Measurements from ENCODE around the gene CPNE7. TPM values are rescaled to one million over a fixed set of nuclear protein-coding genes. Genes with fewer than 3 reads are reported as not detected.

Gene CPNE7
- polyA plus RNA-seq, 3 donors = 6.6 to 7.7 (median 6.8) TPM

DNA sequence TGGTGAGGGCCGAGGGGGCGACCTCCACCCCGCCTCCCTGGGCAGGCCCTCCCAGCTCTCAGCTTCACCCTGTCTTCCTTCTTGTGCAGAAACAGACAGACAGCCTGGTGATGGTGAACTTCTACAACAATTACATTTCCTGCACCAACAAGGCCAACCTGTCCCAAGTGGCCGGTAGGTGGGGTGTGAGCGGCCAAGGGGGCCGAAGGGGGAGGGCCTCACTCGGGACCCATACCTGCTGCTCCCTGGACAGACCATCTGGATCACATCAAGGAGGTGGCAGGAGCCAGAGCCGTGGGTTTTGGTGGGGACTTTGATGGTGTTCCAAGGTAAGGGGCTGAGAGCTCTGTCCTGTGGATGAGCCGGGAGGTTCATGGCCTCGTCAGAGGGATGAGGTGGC is 61.8 kb downstream of the CPNE7 start:
- DNase-seq (ENCODE audit: extremely low read depth in 1 of 11, low read depth in 9 of 11, low spot score in 4 of 11) = no peak

GRCh38 chr16:89638455-89638854 is 62.9 kb downstream of the CPNE7 start:
- DNase-seq (ENCODE audit: extremely low read depth in 1 of 11, low read depth in 9 of 11, low spot score in 4 of 11) = no peak

- DNase-seq (ENCODE audit: extremely low read depth in 1 of 11, low read depth in 9 of 11, low spot score in 4 of 11) = no peak
These were observed 63.8 kb downstream of the CPNE7 start for GRCh38 chr16:89639385-89639784.

- DNase-seq (ENCODE audit: extremely low read depth in 1 of 11, low read depth in 9 of 11, low spot score in 4 of 11) = no peak
These were observed 66.0 kb downstream of the CPNE7 start for GRCh38 chr16:89641458-89642119.

- no peak for DNase-seq (ENCODE audit: extremely low read depth in 1 of 11, low read depth in 9 of 11, low spot score in 4 of 11)
These were observed 67.0 kb downstream of the CPNE7 start for GRCh38 chr16:89642574-89642973.

DNA sequence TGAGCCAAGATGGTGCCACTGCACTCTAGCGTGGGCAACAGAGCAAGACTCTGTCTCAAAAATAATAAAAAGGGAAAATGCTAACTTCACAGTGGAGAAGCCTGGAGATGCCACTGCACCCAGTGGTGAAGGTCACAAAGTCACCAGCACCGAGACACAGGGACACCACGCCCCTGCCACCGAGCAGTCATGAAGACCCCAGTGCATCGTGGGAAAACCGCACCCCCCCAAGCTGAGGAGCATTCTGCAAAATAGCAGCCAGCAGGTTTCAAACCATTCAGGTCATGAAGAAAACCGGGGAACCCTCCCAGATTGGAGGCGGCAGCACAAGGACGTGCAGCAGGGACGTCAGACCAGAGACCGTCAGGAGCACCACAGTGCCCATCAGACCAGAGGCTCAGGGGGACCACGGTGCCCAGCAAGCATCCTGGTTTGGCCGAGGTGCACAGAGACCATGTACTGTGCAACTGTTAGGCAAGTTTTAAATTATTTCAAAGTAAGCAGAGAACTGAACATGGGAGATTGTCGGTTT is 68.3 kb downstream of the CPNE7 start:
- DNase-seq (ENCODE audit: extremely low read depth in 1 of 11, low read depth in 9 of 11, low spot score in 4 of 11) = no peak

- DNase-seq (ENCODE audit: extremely low read depth in 1 of 11, low read depth in 9 of 11, low spot score in 4 of 11) = no peak
These were observed 69.6 kb downstream of the CPNE7 start for GRCh38 chr16:89645122-89645521.

GRCh38 chr16:89646270-89646669 is 70.7 kb downstream of the CPNE7 start:
- no peak for DNase-seq (ENCODE audit: extremely low read depth in 1 of 11, low read depth in 9 of 11, low spot score in 4 of 11)

Other genes with a start within 250 kb of the CPNE7 start
- 100 to 1,000 TPM in 2 of 3 donors, 10 to 100 TPM in 1; 98.3 to 127 (median 111) TPM for gene ANKRD11, start 85.2 kb upstream of the CPNE7 start, polyA plus RNA-seq (ENCODE audit: insufficient read length in 3 of 3)
- gene SPG7, start 67.4 kb upstream of the CPNE7 start, polyA plus RNA-seq (ENCODE audit: insufficient read length in 3 of 3) = 100 to 1,000 TPM in 1 of 3 donors, 10 to 100 TPM in 2; 92.6 to 132 (median 98.7) TPM
- 1,000 to 10,000 TPM; 1,503 to 2,429 (median 2,392) TPM for gene RPL13, start 15.1 kb upstream of the CPNE7 start, polyA plus RNA-seq (ENCODE audit: insufficient read length in 3 of 3)
- gene DPEP1, start 37.9 kb downstream of the CPNE7 start, polyA plus RNA-seq (ENCODE audit: insufficient read length in 3 of 3) = 10 to 100 TPM; 28.6 to 62.6 (median 43.9) TPM
- 10 to 100 TPM; 60.4 to 83.1 (median 79.7) TPM for gene CHMP1A, start 82.0 kb downstream of the CPNE7 start, polyA plus RNA-seq (ENCODE audit: insufficient read length in 3 of 3)
- gene SPATA33, start 82.1 kb downstream of the CPNE7 start, polyA plus RNA-seq (ENCODE audit: insufficient read length in 3 of 3) = 10 to 100 TPM; 16.5 to 17.2 (median 16.6) TPM
- gene CDK10, start 110.9 kb downstream of the CPNE7 start, polyA plus RNA-seq (ENCODE audit: insufficient read length in 3 of 3) = 100 to 1,000 TPM in 2 of 3 donors, 10 to 100 TPM in 1; 90.3 to 167 (median 127) TPM
- gene SPATA2L, start 125.9 kb downstream of the CPNE7 start, polyA plus RNA-seq (ENCODE audit: insufficient read length in 3 of 3) = 10 to 100 TPM in 1 of 3 donors, 1 to 10 TPM in 2; 5.2 to 11.2 (median 8.2) TPM
- 10 to 100 TPM; 10.2 to 16.5 (median 13.1) TPM for gene VPS9D1, start 145.1 kb downstream of the CPNE7 start, polyA plus RNA-seq (ENCODE audit: insufficient read length in 3 of 3)
- 10 to 100 TPM; 24.3 to 34.7 (median 29.5) TPM for gene ZNF276, start 145.8 kb downstream of the CPNE7 start, polyA plus RNA-seq (ENCODE audit: insufficient read length in 3 of 3)
- 10 to 100 TPM; 26.0 to 41.3 (median 35.3) TPM for gene FANCA, start 240.9 kb downstream of the CPNE7 start, polyA plus RNA-seq (ENCODE audit: insufficient read length in 3 of 3)